Measurements from ENCODE around the gene TMEM184B. TPM values are rescaled to one million over a fixed set of nuclear protein-coding genes. Genes with fewer than 3 reads are reported as not detected.
A peak's percentile ranks its signal among the peaks of the same experiment; 100 is the strongest.

The TMEM184B gene
- total and polyA plus RNA-seq, 2 donors from 2014 or later: 22.9 to 54.1 TPM

GRCh38 chr22:38228873-38229740, 43.7 kb downstream of the TMEM184B start:
- H3K4me3 ChIP-seq (ENCODE audit: low read length in 3 of 3): no peak overlapping the region

GRCh38 chr22:38228326-38228872, 44.4 kb downstream of the TMEM184B start:
- H3K36me3 ChIP-seq (ENCODE audit: control insufficient read depth in 2 of 3, insufficient read depth in 3 of 3, low read length in 3 of 3): peaks cover 0 to 15% (median 15%) of the 10 kb centered on the region in 3 donors
- intact Hi-C loops (cut with DNase I): no loop called here

More at GRCh38 chr22:38228873-38229740, 43.7 kb downstream of the TMEM184B start:
- FAIRE-seq (no peak), DNase-seq (no peak)
- Histone ChIP-seq H3K9ac (ENCODE audit: low read length in 3 of 3) (no peak overlapping the region), H3K9me3 (ENCODE audit: control insufficient read depth in 2 of 3, insufficient read depth in 1 of 3, low read length in 3 of 3) (no peaks in the 10 kb centered on the region), H3K27ac (ENCODE audit: low read depth in 2 of 2, low read length in 2 of 2) (peak overlapping the region; percentile 36 to 44), H3K36me3 (ENCODE audit: control insufficient read depth in 2 of 3, insufficient read depth in 3 of 3, low read length in 3 of 3) (peaks cover 0 to 15% (median 15%) of the 10 kb centered on the region in 3 donors), H3K27me3 (ENCODE audit: control insufficient read depth, insufficient read depth, low read length) (no peaks in the 10 kb centered on the region), H3K4me1 (ENCODE audit: control insufficient read depth in 2 of 3, insufficient read depth in 2 of 3, low read depth in 1 of 3, low read length in 3 of 3) (peaks cover 0 to 2% (median 0%) of the 10 kb centered on the region in 3 donors)
- TF ChIP-seq CTCF (IDR thresholded peaks at IDR 0.05; ENCODE audit: borderline replicate concordance, extremely low read depth, insufficient read depth): no peak
- intact Hi-C loops (cut with DNase I): no loop called here

GRCh38 chr22:38226853-38227649, 45.8 kb downstream of the TMEM184B start:
- no peak overlapping the region for H3K4me3 ChIP-seq (ENCODE audit: low read length in 3 of 3)
- no peaks in the 10 kb centered on the region for H3K9me3 ChIP-seq (ENCODE audit: control insufficient read depth in 2 of 3, insufficient read depth in 1 of 3, low read length in 3 of 3)
- no peak overlapping the region for H3K27ac ChIP-seq (ENCODE audit: low read depth in 2 of 2, low read length in 2 of 2)
- intact Hi-C loops (cut with DNase I): no loop called here
- H3K36me3 ChIP-seq (ENCODE audit: control insufficient read depth in 2 of 3, insufficient read depth in 3 of 3, low read length in 3 of 3): peaks cover 0 to 15% (median 11%) of the 10 kb centered on the region in 3 donors
- DNase-seq (no peak), FAIRE-seq (no peak)
- peaks cover 0 to 2% (median 0%) of the 10 kb centered on the region in 3 donors for H3K4me1 ChIP-seq (ENCODE audit: control insufficient read depth in 2 of 3, insufficient read depth in 2 of 3, low read depth in 1 of 3, low read length in 3 of 3)
- no peak overlapping the region for H3K9ac ChIP-seq (ENCODE audit: low read length in 3 of 3)
- H3K27me3 ChIP-seq (ENCODE audit: control insufficient read depth, insufficient read depth, low read length): no peaks in the 10 kb centered on the region
- TF ChIP-seq CTCF (IDR thresholded peaks at IDR 0.05; ENCODE audit: borderline replicate concordance, extremely low read depth, insufficient read depth): no peak

More at GRCh38 chr22:38228326-38228872, 44.4 kb downstream of the TMEM184B start:
- Histone ChIP-seq H3K9ac (ENCODE audit: low read length in 3 of 3) (no peak overlapping the region), H3K4me3 (ENCODE audit: low read length in 3 of 3) (no peak overlapping the region), H3K4me1 (ENCODE audit: control insufficient read depth in 2 of 3, insufficient read depth in 2 of 3, low read depth in 1 of 3, low read length in 3 of 3) (peaks cover 0 to 2% (median 0%) of the 10 kb centered on the region in 3 donors), H3K27ac (ENCODE audit: low read depth in 2 of 2, low read length in 2 of 2) (peak overlapping the region; percentile 3 to 27), H3K9me3 (ENCODE audit: control insufficient read depth in 2 of 3, insufficient read depth in 1 of 3, low read length in 3 of 3) (no peaks in the 10 kb centered on the region), H3K27me3 (ENCODE audit: control insufficient read depth, insufficient read depth, low read length) (no peaks in the 10 kb centered on the region)
- DNase-seq: no peak
- no peak for FAIRE-seq
- no peak for TF ChIP-seq CTCF (IDR thresholded peaks at IDR 0.05; ENCODE audit: borderline replicate concordance, extremely low read depth, insufficient read depth)
